Type B pancreatic cell (in vitro differentiated cells): ENCODE measurements around the gene MEIS2. TPM values are rescaled to one million over a fixed set of nuclear protein-coding genes. Genes with fewer than 3 reads are reported as not detected.

Experiments used
- DNase-seq: peaks from one replicate; pipeline ENCODE4 v3.0.0; 2021; ENCODE audit warnings: mixed read lengths; ENCODE audit not compliant: unreplicated experiment; ENCODE audit errors: extremely low spot score
- H3K27ac Mint-ChIP-seq: 2 replicates; pipeline ENCODE4 v1.8.0; 2021; ENCODE audit warnings: mild to moderate bottlenecking, mixed read lengths
- H3K27me3 Mint-ChIP-seq: 2 replicates; pipeline ENCODE4 v1.8.0; 2021; ENCODE audit warnings: mixed read lengths
- H3K36me3 Mint-ChIP-seq: 2 replicates; pipeline ENCODE4 v1.8.0; 2021; ENCODE audit warnings: mixed read lengths
- H3K4me1 Mint-ChIP-seq: one replicate; pipeline ENCODE4 v1.8.0; 2021; ENCODE audit warnings: mixed read lengths; ENCODE audit not compliant: unreplicated experiment
- H3K4me3 Mint-ChIP-seq: 2 replicates; pipeline ENCODE4 v1.8.0; 2021; ENCODE audit warnings: mild to moderate bottlenecking, mixed read lengths
- H3K9me3 Mint-ChIP-seq: 2 replicates; pipeline ENCODE4 v1.8.0; 2021; ENCODE audit warnings: mixed read lengths
- total RNA-seq: library from RNA; stranded (reverse); gene quantifications from 2 replicates; pipeline ENCODE4 v1.2.1, GENCODE V29; 2021; ENCODE audit warnings: low replicate concordance
- TF ChIP-seq, protein P1 (sequence below): fragments of 200-600 bp; sonication (generic); conservative IDR thresholded peaks from 2 replicates; pipeline ENCODE4 v1.5.0; 2021; ENCODE audit warnings: antibody characterized with exemption, mild to moderate bottlenecking

The MEIS2 gene
- total RNA-seq, 1 donor from 2014 or later = 211 TPM

DNA sequence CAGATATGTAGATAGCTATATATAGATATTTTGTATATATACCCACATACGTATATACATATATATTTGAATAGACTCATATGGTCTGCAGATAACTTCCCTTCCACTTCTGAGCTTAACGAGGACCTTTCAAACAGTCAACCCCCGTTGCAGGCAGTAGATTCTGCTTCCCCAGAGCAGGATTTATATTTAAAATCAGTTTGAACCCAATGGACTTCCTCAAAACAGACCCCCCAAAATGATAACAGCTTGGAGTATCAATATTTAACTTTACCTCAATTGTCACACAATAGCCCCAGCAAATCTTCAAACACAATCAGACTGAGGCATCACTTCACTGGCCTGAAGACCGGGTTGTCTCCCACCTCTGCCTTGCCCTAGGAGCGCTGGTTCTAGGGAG, 218.3 kb downstream of the MEIS2 start:
- Mint-ChIP-seq H3K27me3 (peaks cover 88% of the 10 kb centered on the region), H3K4me3 (peak overlapping the region; percentile 89), H3K9me3 (no peaks in the 10 kb centered on the region), H3K36me3 (peaks cover 11% of the 10 kb centered on the region), H3K27ac (peak overlapping the region; percentile 97), H3K4me1 (peaks cover 60% of the 10 kb centered on the region)
- no peak for DNase-seq
- TF ChIP-seq, protein P1, sequence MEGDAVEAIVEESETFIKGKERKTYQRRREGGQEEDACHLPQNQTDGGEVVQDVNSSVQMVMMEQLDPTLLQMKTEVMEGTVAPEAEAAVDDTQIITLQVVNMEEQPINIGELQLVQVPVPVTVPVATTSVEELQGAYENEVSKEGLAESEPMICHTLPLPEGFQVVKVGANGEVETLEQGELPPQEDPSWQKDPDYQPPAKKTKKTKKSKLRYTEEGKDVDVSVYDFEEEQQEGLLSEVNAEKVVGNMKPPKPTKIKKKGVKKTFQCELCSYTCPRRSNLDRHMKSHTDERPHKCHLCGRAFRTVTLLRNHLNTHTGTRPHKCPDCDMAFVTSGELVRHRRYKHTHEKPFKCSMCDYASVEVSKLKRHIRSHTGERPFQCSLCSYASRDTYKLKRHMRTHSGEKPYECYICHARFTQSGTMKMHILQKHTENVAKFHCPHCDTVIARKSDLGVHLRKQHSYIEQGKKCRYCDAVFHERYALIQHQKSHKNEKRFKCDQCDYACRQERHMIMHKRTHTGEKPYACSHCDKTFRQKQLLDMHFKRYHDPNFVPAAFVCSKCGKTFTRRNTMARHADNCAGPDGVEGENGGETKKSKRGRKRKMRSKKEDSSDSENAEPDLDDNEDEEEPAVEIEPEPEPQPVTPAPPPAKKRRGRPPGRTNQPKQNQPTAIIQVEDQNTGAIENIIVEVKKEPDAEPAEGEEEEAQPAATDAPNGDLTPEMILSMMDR = no peak

DNA sequence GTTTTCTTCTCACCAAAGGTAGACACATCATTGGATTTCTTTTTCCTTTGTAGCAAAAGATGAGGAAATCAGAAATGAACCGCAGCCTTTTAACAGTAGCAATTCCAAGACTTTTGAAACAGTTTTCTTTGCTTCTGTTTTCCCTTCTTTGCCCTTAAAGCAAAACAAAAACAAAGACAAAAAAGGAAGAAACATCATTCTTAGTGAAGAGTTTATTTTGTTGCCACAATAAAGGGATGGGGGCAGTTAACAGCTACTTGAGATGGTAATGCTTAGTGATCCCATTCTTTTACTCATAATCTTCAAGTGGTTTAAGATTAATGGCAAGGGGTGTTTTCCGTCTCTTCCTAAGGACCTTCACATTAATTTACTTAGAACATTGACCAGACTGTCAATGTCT, 218.8 kb downstream of the MEIS2 start:
- H3K4me1 Mint-ChIP-seq = peaks cover 57% of the 10 kb centered on the region
- no peak for DNase-seq
- H3K4me3 Mint-ChIP-seq = peak overlapping the region; percentile 76
- H3K27ac Mint-ChIP-seq = no peak overlapping the region
- H3K36me3 Mint-ChIP-seq = peaks cover 11% of the 10 kb centered on the region
- H3K27me3 Mint-ChIP-seq = peaks cover 86% of the 10 kb centered on the region
- TF ChIP-seq, protein P1 = no peak
- H3K9me3 Mint-ChIP-seq = no peaks in the 10 kb centered on the region

DNA sequence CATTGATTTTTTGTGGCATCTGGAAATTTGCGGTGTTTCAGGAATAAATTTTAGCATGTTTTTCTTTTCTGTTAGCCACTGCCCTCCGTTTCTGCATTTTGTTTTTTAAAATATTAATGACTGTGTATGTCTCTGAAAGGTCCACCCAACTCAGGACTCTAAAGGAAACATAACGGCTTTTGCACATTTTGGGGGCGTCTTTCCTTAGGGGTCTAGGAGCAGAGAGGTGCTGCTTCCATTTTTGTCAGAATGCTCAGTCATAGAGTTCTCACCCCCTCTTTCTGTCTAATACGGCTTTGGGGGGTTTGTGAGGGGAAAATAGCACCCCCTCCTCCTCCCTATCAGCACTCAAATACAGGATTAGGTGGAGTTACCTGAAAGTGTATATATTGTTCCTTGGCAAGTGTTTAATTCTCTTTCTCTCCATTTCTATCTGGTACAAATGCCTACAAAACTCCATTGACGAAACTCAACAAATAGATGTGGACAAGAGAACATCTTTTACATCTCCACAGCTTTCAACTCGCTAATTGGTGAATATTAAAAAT, 219.4 kb downstream of the MEIS2 start:
- no peak for DNase-seq
- Mint-ChIP-seq H3K36me3 (peaks cover 11% of the 10 kb centered on the region), H3K4me1 (peaks cover 51% of the 10 kb centered on the region), H3K4me3 (peak overlapping the region; percentile 76), H3K9me3 (no peaks in the 10 kb centered on the region), H3K27ac (peak overlapping the region; percentile 15), H3K27me3 (peaks cover 83% of the 10 kb centered on the region)
- TF ChIP-seq, protein P1 = no peak

DNA sequence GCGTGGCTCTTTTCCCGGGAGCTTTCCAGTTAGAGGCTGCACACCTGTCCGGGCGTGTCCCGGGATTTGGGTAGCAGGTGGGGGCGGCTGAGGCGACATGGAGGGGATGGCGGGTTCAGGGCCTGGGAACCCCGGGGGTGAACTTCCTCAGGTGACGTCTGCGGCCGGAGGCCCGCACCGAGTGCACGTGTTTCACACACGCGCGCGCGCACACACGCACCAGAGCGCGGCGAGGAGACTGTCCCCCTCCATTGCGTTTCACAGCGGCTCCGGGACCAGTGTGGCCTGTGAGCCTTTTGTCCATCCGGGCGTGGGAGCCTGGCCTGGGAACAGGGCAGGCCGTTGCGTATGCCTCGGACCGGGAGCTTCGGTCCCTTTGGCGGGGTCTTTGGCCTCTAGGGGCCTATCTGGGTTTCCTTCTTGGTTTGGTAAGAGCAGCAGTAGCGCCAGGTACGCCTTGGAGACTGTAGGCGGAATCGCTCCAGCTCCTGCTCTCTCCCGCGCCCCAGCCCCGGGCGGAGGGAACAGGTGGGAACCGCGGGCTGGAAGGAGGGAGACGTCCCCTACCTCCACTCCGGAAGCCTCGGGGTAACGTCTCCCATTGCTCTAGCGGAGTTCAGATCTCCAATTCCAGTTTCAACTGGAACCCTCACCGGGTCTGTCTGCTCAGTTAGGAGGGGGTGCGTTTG, 220.0 kb downstream of the MEIS2 start:
- Mint-ChIP-seq H3K27ac (peak overlapping the region; percentile 15), H3K9me3 (no peaks in the 10 kb centered on the region), H3K36me3 (peaks cover 11% of the 10 kb centered on the region), H3K27me3 (peaks cover 83% of the 10 kb centered on the region), H3K4me1 (peaks cover 47% of the 10 kb centered on the region), H3K4me3 (peak overlapping the region; percentile 76)
- TF ChIP-seq, protein P1 = no peak
- no peak for DNase-seq

DNA sequence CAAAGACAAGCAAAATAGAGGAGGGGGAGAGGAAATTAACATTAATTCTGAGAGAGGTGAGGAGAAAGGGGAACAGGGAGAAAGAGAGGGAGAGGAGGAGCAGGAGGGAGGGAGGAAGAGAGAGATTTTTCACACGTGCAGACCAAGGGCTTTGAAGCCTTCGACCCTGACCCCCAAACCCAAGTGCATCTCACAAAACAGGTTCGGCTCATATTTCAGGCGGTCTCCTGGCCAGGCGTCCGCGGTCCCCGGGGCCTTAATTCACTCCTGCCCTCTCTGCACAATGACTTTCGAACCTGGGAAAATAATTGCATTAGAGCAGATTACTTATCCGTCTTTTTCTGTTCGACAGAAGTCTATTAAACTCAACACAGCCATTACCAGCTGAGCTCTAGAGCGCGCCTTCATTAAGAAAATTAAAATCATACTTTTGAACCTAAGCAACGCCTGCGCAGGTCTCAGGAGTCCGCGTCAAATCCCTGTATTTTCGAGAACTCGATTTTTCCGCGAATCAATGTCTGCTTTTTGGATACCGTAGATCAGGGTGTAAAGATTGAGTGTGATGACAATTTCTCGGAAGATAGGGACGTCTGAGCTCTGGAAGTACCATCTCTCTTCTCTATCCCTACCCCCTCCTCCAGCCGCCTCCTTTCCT, 220.7 kb downstream of the MEIS2 start:
- Mint-ChIP-seq H3K4me3 (peak overlapping the region; percentile 76), H3K9me3 (no peaks in the 10 kb centered on the region), H3K27me3 (peaks cover 78% of the 10 kb centered on the region), H3K36me3 (peaks cover 11% of the 10 kb centered on the region), H3K4me1 (peaks cover 43% of the 10 kb centered on the region), H3K27ac (no peak overlapping the region)
- TF ChIP-seq, protein P1 = no peak
- DNase-seq = no peak
